ENCODE measurements around the gene GABRB2. TPM values are rescaled to one million over a fixed set of nuclear protein-coding genes. Genes with fewer than 3 reads are reported as not detected.

The GABRB2 gene
- total and polyA plus RNA-seq, 4 donors: 0.08 TPM; not detected in 3

DNA sequence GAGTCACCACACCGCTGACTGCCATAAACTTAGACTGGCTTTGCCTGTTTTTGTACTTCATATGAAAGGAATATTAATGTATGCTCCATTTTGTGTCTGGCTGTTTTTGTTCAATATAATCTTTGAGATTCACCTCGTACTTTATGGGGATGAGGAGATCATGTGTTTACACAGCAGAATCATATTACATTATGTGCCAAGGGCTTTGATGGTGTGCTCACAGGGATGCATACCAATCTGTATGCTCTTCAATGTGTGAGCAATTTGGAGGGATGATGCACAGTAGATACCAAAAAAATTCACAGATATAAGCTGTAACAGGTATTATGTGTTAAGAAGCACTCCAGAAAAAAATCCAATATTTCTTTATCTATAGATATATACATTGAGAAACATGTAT lies 113.7 kb downstream of the GABRB2 start:
- no peaks in the 10 kb centered on the region for H3K4me1 ChIP-seq (ENCODE audit: control insufficient read depth in 4 of 4, insufficient read depth in 4 of 4, low read length in 3 of 4)
- WGBS: 67% methylated on average over 2 of the region's 2 CpGs
- DNase-seq (ENCODE audit: low spot score): no peak
- H3K27me3 ChIP-seq (ENCODE audit: control insufficient read depth in 4 of 4, insufficient read depth in 4 of 4, low read length in 3 of 4): peaks cover 0 to 2% (median 0%) of the 10 kb centered on the region in 4 donors
- no peaks in the 10 kb centered on the region for H3K36me3 ChIP-seq (ENCODE audit: control insufficient read depth in 4 of 4, insufficient read depth in 3 of 4, low read depth in 1 of 4, low read length in 3 of 4)
- peaks cover 0 to 4% (median 0%) of the 10 kb centered on the region in 4 donors for H3K9me3 ChIP-seq (ENCODE audit: control insufficient read depth in 4 of 4, low read length in 3 of 4)
- H3K27ac ChIP-seq (ENCODE audit: low read depth in 1 of 2, low read length in 2 of 2): no peak overlapping the region
- no peak overlapping the region for H3K4me3 ChIP-seq (ENCODE audit: low read depth in 1 of 3, low read length in 3 of 3)
- TF ChIP-seq, protein P1, sequence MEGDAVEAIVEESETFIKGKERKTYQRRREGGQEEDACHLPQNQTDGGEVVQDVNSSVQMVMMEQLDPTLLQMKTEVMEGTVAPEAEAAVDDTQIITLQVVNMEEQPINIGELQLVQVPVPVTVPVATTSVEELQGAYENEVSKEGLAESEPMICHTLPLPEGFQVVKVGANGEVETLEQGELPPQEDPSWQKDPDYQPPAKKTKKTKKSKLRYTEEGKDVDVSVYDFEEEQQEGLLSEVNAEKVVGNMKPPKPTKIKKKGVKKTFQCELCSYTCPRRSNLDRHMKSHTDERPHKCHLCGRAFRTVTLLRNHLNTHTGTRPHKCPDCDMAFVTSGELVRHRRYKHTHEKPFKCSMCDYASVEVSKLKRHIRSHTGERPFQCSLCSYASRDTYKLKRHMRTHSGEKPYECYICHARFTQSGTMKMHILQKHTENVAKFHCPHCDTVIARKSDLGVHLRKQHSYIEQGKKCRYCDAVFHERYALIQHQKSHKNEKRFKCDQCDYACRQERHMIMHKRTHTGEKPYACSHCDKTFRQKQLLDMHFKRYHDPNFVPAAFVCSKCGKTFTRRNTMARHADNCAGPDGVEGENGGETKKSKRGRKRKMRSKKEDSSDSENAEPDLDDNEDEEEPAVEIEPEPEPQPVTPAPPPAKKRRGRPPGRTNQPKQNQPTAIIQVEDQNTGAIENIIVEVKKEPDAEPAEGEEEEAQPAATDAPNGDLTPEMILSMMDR (IDR thresholded peaks at IDR 0.05; ENCODE audit: low read depth, low read length, missing input control): no peak
- TF ChIP-seq FOXA1 (IDR thresholded peaks at IDR 0.05) (no peak), YY1 (IDR thresholded peaks at IDR 0.05) (no peak), EGR1 (IDR thresholded peaks at IDR 0.05; ENCODE audit: low read depth in 2 of 2) (no peak), HNF4A (conservative IDR thresholded peaks at IDR 0.05) (no peak), HNF4G (IDR thresholded peaks at IDR 0.05) (no peak)
- TF ChIP-seq, protein P2, sequence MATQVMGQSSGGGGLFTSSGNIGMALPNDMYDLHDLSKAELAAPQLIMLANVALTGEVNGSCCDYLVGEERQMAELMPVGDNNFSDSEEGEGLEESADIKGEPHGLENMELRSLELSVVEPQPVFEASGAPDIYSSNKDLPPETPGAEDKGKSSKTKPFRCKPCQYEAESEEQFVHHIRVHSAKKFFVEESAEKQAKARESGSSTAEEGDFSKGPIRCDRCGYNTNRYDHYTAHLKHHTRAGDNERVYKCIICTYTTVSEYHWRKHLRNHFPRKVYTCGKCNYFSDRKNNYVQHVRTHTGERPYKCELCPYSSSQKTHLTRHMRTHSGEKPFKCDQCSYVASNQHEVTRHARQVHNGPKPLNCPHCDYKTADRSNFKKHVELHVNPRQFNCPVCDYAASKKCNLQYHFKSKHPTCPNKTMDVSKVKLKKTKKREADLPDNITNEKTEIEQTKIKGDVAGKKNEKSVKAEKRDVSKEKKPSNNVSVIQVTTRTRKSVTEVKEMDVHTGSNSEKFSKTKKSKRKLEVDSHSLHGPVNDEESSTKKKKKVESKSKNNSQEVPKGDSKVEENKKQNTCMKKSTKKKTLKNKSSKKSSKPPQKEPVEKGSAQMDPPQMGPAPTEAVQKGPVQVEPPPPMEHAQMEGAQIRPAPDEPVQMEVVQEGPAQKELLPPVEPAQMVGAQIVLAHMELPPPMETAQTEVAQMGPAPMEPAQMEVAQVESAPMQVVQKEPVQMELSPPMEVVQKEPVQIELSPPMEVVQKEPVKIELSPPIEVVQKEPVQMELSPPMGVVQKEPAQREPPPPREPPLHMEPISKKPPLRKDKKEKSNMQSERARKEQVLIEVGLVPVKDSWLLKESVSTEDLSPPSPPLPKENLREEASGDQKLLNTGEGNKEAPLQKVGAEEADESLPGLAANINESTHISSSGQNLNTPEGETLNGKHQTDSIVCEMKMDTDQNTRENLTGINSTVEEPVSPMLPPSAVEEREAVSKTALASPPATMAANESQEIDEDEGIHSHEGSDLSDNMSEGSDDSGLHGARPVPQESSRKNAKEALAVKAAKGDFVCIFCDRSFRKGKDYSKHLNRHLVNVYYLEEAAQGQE (IDR thresholded peaks at IDR 0.05): no peak
- no peak overlapping the region for H3K9ac ChIP-seq (ENCODE audit: low read depth in 1 of 2, low read length in 2 of 2)

DNA sequence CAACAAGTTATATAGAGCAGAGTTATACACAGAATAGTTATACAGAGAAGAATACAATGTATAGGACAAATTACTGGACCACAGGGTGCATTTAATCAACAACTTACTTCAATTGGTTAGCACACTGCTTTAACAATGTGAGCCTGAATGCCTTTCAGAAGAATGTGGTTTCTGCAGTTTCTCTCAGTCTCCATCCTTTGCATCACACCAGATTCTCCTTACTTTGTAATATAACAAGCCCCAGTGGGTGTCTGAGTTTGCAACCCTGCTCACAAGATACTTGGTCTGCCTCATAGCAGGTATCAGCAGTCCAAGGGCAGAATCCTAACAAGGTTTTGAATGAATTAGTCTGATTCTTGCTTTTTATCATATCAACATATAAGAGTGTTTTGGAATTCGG lies 114.6 kb downstream of the GABRB2 start:
- no peak for TF ChIP-seq HNF4G (IDR thresholded peaks at IDR 0.05)
- TF ChIP-seq GABPA (IDR thresholded peaks at IDR 0.05 in 1 of 2, conservative IDR thresholded peaks at IDR 0.05 in 1 of 2): no peak
- no peak for TF ChIP-seq RAD21 (IDR thresholded peaks at IDR 0.05)
- TF ChIP-seq, protein P2 (IDR thresholded peaks at IDR 0.05): no peak
- TF ChIP-seq, protein P3, sequence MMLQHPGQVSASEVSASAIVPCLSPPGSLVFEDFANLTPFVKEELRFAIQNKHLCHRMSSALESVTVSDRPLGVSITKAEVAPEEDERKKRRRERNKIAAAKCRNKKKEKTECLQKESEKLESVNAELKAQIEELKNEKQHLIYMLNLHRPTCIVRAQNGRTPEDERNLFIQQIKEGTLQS (IDR thresholded peaks at IDR 0.05): no peak
- TF ChIP-seq HNF4A (conservative IDR thresholded peaks at IDR 0.05): no peak
- TF ChIP-seq, protein P4, sequence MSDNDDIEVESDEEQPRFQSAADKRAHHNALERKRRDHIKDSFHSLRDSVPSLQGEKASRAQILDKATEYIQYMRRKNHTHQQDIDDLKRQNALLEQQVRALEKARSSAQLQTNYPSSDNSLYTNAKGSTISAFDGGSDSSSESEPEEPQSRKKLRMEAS (IDR thresholded peaks at IDR 0.05): no peak
- TF ChIP-seq RXRA (IDR thresholded peaks at IDR 0.05): no peak
- no peak for TF ChIP-seq JUND (IDR thresholded peaks at IDR 0.05)
- TF ChIP-seq YY1 (IDR thresholded peaks at IDR 0.05): no peak
- no peak for TF ChIP-seq FOXA1 (IDR thresholded peaks at IDR 0.05)
- TF ChIP-seq SP1 (IDR thresholded peaks at IDR 0.05): no peak
- TF ChIP-seq, protein P1 (IDR thresholded peaks at IDR 0.05; ENCODE audit: low read depth, low read length, missing input control): no peak
- TF ChIP-seq, protein P5, sequence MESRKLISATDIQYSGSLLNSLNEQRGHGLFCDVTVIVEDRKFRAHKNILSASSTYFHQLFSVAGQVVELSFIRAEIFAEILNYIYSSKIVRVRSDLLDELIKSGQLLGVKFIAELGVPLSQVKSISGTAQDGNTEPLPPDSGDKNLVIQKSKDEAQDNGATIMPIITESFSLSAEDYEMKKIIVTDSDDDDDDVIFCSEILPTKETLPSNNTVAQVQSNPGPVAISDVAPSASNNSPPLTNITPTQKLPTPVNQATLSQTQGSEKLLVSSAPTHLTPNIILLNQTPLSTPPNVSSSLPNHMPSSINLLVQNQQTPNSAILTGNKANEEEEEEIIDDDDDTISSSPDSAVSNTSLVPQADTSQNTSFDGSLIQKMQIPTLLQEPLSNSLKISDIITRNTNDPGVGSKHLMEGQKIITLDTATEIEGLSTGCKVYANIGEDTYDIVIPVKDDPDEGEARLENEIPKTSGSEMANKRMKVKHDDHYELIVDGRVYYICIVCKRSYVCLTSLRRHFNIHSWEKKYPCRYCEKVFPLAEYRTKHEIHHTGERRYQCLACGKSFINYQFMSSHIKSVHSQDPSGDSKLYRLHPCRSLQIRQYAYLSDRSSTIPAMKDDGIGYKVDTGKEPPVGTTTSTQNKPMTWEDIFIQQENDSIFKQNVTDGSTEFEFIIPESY (IDR thresholded peaks at IDR 0.05): no peak
- no peak for TF ChIP-seq NR2F2 (IDR thresholded peaks at IDR 0.05)
- TF ChIP-seq FOXA2 (IDR thresholded peaks at IDR 0.05): no peak
- TF ChIP-seq TAF1 (conservative IDR thresholded peaks at IDR 0.05): no peak
- TF ChIP-seq EGR1 (IDR thresholded peaks at IDR 0.05; ENCODE audit: low read depth in 2 of 2): no peak
- no peak for DNase-seq (ENCODE audit: low spot score)
- H3K9ac ChIP-seq (ENCODE audit: low read depth in 1 of 2, low read length in 2 of 2): no peak overlapping the region
- peaks cover 0 to 4% (median 0%) of the 10 kb centered on the region in 4 donors for H3K9me3 ChIP-seq (ENCODE audit: control insufficient read depth in 4 of 4, low read length in 3 of 4)
- H3K4me1 ChIP-seq (ENCODE audit: control insufficient read depth in 4 of 4, insufficient read depth in 4 of 4, low read length in 3 of 4): no peaks in the 10 kb centered on the region
- H3K27me3 ChIP-seq (ENCODE audit: control insufficient read depth in 4 of 4, insufficient read depth in 4 of 4, low read length in 3 of 4): peaks cover 0 to 2% (median 0%) of the 10 kb centered on the region in 4 donors
- H3K27ac ChIP-seq (ENCODE audit: low read depth in 1 of 2, low read length in 2 of 2): no peak overlapping the region
- H3K36me3 ChIP-seq (ENCODE audit: control insufficient read depth in 4 of 4, insufficient read depth in 3 of 4, low read depth in 1 of 4, low read length in 3 of 4): no peaks in the 10 kb centered on the region
- H3K4me3 ChIP-seq (ENCODE audit: low read depth in 1 of 3, low read length in 3 of 3): no peak overlapping the region
- 65% methylated on average over 1 of the region's 1 CpG for WGBS

All from liver (tissue), 9 donors.